ENCODE data around the gene GHRL. TPM values are rescaled to one million over a fixed set of nuclear protein-coding genes. Genes with fewer than 3 reads are reported as not detected.

Gene GHRL
- total RNA-seq, 1 experiment from 2014 or later: not detected

- H3K27me3 Mint-ChIP-seq (ENCODE audit: insufficient read depth, unreplicated experiment): no peaks in the 10 kb centered on the region
- H3K4me1 Mint-ChIP-seq (ENCODE audit: low read depth, unreplicated experiment): peaks cover 17% of the 10 kb centered on the region
- no peak overlapping the region for H3K27ac Mint-ChIP-seq (ENCODE audit: unreplicated experiment)
- Histone ChIP-seq H3K27me3 (replicated peaks; ENCODE audit: control insufficient read depth, insufficient read depth, low read length) (no peaks in the 10 kb centered on the region), H3K4me3 (ENCODE audit: low read depth, low read length) (no peak overlapping the region), H3K9me3 (no peaks in the 10 kb centered on the region), H3K36me3 (ENCODE audit: control insufficient read depth, insufficient read depth, low read length) (no peaks in the 10 kb centered on the region; the same call in 1 of the 2 replicates), H3K4me1 (peaks cover 26% of the 10 kb centered on the region)
- no peak overlapping the region for H3K4me3 Mint-ChIP-seq (ENCODE audit: unreplicated experiment)
- no TSS peak for BruUV-seq (replicated peaks)
- H3K36me3 Mint-ChIP-seq (ENCODE audit: insufficient read depth, unreplicated experiment): peaks cover 25% of the 10 kb centered on the region
- ChIA-PET POLR2A (no interaction called here), CTCF (no interaction called here)
- no peak for TF ChIP-seq CTCF (IDR thresholded peaks at IDR 0.05; ENCODE audit: insufficient read depth in 1 of 2, low read depth in 1 of 2, low read length in 1 of 2, severe bottlenecking in 1 of 2, unreplicated experiment in 1 of 2)
- no peaks in the 10 kb centered on the region for H3K9me3 Mint-ChIP-seq (ENCODE audit: unreplicated experiment)
- intact Hi-C loops (cut with micrococcal nuclease; ENCODE audit: unreplicated experiment): loop anchor here (10.0 kb wide), 1 partner anchor 124 kb away; the partner anchor contains the start of gene IRAK2
- no peak for DNase-seq
Observed at GRCh38 chr3:10289077-10289476, 3.7 kb downstream of the GHRL start.

GRCh38 chr3:10288575-10288960 lies 4.2 kb downstream of the GHRL start:
- peaks cover 17% of the 10 kb centered on the region for H3K4me1 Mint-ChIP-seq (ENCODE audit: low read depth, unreplicated experiment)
- H3K4me3 ChIP-seq (ENCODE audit: low read depth, low read length): no peak overlapping the region
- ChIA-PET CTCF (no interaction called here), POLR2A (no interaction called here)
- intact Hi-C loops (cut with micrococcal nuclease; ENCODE audit: unreplicated experiment): loop anchor here (10.0 kb wide), 1 partner anchor 124 kb away; the partner anchor contains the start of gene IRAK2
- no TSS peak for BruUV-seq (replicated peaks)
- no peaks in the 10 kb centered on the region for H3K27me3 ChIP-seq (replicated peaks; ENCODE audit: control insufficient read depth, insufficient read depth, low read length)
- no peak for DNase-seq
- H3K9me3 Mint-ChIP-seq (ENCODE audit: unreplicated experiment): no peaks in the 10 kb centered on the region
- no peaks in the 10 kb centered on the region for H3K27me3 Mint-ChIP-seq (ENCODE audit: insufficient read depth, unreplicated experiment)
- peaks cover 24% of the 10 kb centered on the region for H3K4me1 ChIP-seq
- no peak overlapping the region for H3K27ac Mint-ChIP-seq (ENCODE audit: unreplicated experiment)
- peaks cover 26% of the 10 kb centered on the region for H3K36me3 Mint-ChIP-seq (ENCODE audit: insufficient read depth, unreplicated experiment)
- no peak for TF ChIP-seq CTCF (IDR thresholded peaks at IDR 0.05; ENCODE audit: insufficient read depth in 1 of 2, low read depth in 1 of 2, low read length in 1 of 2, severe bottlenecking in 1 of 2, unreplicated experiment in 1 of 2)
- no peaks in the 10 kb centered on the region for H3K9me3 ChIP-seq
- peaks cover under 1% of the 10 kb centered on the region; the same call in 1 of the 2 replicates for H3K36me3 ChIP-seq (ENCODE audit: control insufficient read depth, insufficient read depth, low read length)
- H3K4me3 Mint-ChIP-seq (ENCODE audit: unreplicated experiment): no peak overlapping the region

GRCh38 chr3:10287936-10288574 lies 4.7 kb downstream of the GHRL start:
- H3K27me3 ChIP-seq (replicated peaks; ENCODE audit: control insufficient read depth, insufficient read depth, low read length): no peaks in the 10 kb centered on the region
- DNase-seq: no peak
- Mint-ChIP-seq H3K27me3 (ENCODE audit: insufficient read depth, unreplicated experiment) (no peaks in the 10 kb centered on the region), H3K9me3 (ENCODE audit: unreplicated experiment) (no peaks in the 10 kb centered on the region), H3K4me3 (ENCODE audit: unreplicated experiment) (no peak overlapping the region), H3K4me1 (ENCODE audit: low read depth, unreplicated experiment) (peaks cover 16% of the 10 kb centered on the region), H3K27ac (ENCODE audit: unreplicated experiment) (no peak overlapping the region), H3K36me3 (ENCODE audit: insufficient read depth, unreplicated experiment) (peaks cover 31% of the 10 kb centered on the region)
- intact Hi-C loops (cut with micrococcal nuclease; ENCODE audit: unreplicated experiment): loop anchor here (10.0 kb wide), 1 partner anchor 123 kb away; the partner anchor contains the start of gene IRAK2
- peaks cover 2% of the 10 kb centered on the region; the same call in 1 of the 2 replicates for H3K36me3 ChIP-seq (ENCODE audit: control insufficient read depth, insufficient read depth, low read length)
- POLR2A ChIA-PET: interaction anchor here (0.6 kb wide), 1 partner anchor 40 kb away, joined by 8 read pairs; no protein-coding TSS in a partner anchor
- H3K9me3 ChIP-seq: no peaks in the 10 kb centered on the region
- no peak overlapping the region for H3K4me3 ChIP-seq (ENCODE audit: low read depth, low read length)
- no TSS peak for BruUV-seq (replicated peaks)
- CTCF ChIA-PET: no interaction called here
- TF ChIP-seq CTCF (IDR thresholded peaks at IDR 0.05; ENCODE audit: insufficient read depth in 1 of 2, low read depth in 1 of 2, low read length in 1 of 2, severe bottlenecking in 1 of 2, unreplicated experiment in 1 of 2): no peak
- peaks cover 19% of the 10 kb centered on the region for H3K4me1 ChIP-seq

Measured in Caco-2 (cell line).